ENCODE measurements around the gene CNTNAP2.

The CNTNAP2 gene

DNA sequence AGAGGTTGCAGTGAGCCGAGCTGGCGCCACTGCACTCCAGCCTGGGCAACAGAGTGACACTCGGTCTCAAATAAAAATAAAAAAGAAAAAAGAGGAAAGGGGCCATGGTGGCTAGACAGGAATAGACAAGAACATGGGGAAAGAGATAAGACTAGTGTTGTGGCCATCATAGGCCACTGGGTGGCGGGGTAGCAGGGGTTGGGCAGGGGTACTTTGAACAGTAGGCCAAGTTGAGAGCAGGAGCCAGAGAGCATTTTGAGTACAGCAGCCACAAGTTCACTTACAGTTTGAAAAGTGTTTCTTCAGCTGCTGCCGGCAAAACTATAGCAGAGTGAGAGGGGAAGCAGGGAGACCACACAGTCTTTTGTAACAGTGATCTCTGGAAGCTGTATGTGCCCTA lies 656.0 kb downstream of the CNTNAP2 start:
- no peak for DNase-seq (ENCODE audit: low read depth)

DNA sequence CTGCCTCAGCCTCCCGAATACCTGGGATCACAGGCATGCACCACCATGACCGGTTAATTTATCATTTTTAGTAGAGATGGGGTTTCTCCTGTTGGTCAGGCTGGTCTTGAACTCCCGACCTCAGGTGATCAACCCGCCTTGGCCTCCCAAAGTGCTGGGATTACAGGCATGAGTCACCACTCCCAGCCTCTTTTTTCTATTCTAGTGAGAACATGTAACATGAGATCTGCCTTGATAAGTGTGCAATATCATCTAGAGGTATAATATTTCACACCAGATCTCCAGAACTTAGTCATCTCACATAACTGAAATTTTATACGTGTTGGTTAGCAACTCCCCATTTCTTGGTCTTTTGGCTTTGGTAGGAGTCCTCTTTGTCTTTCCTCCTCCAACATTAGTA lies 656.9 kb downstream of the CNTNAP2 start:
- DNase-seq (ENCODE audit: low read depth) = no peak

DNA sequence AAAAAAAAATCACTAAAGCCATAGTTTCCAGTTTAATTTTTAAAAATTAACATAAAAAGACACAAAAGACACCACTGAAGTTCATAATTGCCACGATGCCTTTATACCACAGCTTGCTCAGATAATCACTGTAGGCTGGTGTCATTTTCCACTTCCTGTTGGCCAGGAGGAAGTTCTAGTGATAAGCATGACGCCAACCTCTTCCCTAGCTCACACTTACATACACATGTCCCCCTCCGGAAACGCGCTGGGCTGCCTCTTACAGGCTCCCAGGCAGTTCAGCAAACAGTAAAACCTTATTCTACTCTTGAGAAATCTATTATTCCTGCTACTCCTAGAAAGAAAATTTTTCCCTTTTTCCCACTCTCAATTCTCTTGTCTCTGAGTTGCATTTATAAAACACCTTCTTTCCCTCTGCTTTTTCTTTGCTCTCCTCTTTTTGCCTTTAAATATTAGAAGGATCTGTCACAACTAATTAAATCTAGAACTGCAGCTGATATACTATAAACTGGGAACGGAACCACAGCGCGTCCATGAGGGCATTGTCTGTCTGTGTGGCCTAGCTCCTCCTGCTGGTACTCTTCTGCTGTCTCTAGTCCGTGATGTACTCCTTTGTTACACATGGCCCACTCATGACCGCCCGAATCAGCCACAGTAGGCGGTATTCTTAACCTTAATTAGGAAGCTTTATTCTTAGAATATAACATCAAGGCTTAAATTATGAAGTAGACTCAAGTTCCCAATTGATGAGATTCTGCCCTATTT lies 664.9 kb downstream of the CNTNAP2 start:
- no peak for DNase-seq (ENCODE audit: low read depth)

DNA sequence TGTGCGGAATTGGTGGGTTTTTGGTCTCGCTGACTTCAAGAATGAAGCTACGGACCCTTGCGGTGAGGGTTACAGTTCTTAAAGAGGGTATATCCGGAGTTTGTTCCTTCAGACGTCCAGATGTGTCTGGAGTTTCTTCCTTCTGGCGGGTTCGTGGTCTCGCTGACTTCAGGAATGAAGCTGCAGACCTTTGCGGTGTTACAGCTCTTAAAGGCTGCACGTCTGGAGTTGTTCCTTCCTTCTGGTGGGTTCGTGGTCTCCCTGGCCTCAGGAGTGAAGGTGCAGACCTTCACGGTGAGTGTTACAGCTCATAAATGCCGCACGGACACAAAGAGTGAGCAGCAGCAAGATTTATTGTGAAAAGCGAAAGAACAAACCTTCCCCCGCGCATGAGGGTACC lies 670.7 kb downstream of the CNTNAP2 start:
- DNase-seq (ENCODE audit: low read depth) = no peak

DNA sequence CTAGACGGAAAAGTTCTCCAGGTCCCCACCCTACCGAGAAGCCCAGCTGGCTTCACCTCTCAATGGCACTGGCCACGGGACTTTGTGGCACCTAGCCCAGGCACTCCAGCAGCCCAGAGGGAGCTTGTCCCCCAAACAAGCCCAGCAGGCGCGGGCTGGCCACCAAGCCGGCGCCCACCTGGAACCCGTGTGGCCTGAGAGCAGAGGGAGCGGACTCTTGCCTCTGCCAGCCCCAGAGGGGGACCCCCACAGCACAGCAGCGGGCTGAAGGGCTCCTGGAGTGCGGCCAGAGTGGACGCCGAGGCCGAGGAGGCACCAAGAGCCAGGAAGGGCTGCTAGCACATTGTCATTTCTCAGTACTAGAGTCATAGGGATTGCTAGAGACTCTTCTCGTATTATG lies 671.4 kb downstream of the CNTNAP2 start:
- no peak for DNase-seq (ENCODE audit: low read depth)

DNA sequence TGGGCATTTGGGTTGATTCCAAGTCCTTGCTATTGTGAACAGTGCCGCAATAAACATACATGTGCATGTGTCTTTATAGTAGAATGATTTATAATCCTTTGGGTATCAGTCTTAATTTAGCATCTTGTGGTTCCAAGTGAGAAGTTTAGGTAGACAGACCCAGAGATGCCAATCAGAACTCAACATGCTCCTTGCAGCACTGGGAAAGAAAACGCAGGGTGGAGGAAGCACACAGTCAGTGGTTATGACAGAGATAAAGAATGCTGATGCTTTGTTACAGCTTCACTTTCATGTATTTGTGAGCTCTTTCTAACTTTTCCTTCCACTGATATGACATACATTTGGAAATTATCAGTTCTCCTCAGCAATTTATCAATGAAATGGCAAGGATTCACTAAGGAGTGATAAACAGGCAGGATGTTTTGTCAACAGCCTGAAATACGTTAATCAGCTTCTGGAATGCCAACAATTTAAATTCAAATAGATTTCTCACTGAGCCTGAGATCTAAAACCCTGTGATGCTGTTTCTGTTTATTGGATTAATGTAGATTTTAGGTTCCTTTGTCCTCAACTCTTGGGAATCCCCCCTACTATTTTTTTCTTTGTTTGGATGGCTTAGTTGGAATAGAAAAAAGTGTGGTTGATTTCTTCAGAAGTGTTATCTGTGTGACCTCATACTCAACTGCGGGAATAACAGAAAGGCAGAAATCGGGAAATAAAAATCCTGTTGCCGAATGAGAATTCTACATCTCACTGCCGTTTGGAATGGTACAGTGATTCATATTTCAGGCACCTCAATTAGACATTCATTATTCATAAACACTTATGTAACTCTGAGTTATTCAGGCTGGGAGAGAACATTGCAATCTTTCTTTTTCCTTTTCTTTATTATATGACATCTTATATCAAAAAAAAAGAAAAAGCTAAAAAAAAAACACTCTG lies 675.0 kb downstream of the CNTNAP2 start:
- DNase-seq (ENCODE audit: low read depth) = no peak

DNA sequence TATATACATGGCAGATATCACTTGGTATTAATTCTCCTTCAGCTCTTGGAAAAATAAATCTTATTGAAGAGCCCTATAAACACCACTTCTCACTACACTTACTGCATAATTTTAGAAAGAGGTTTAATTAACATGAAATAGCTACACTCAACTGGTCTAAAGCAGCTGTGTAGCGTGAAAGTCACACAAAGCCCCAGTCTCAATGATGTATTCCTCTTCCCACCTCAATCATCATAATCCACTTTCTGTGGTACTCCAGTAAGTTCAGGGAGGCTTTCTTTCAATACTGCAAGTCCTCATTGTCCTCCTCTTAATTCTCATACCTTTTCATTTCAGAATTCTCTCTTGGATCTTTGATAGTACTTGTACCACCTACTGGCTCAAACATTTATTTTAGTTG lies 688.0 kb downstream of the CNTNAP2 start:
- no peak for DNase-seq (ENCODE audit: low read depth)

DNA sequence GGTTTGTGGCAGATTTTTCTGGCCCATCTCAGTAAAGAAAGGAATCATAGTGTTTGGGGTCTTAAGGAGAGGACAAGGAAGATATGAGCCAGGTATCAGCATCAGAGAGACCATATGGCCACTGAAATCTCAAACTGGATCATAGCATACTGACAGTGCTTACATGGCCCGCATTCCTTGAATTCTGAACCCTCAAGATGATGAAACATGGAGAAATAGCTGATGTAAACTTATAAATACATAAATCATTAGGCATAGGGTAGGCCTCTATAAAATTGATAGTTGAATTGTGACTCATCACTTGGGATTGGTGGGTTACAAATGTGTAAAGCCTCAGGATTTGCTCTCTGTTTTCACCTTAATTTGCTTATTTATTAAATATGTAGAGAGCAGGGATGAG lies 688.5 kb downstream of the CNTNAP2 start:
- DNase-seq (ENCODE audit: low read depth) = no peak

DNA sequence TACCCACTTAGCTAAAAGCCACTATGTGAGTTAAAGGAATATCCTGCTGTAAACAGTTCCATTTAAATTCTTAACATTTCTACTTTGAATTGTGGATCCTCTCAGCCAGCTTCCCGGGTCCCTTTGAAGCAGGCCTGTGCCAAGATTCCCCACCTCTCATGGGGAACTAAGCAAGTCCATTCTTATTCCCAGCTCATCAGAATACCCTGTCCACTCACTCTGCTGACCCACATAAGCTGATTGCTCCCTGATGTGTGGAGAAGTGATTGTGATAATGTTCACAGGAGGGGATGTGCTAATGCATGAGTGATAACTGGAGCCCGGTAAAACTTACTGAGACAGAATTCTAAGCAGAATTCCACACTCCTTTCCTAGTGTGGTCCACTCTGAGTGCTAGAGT lies 709.7 kb downstream of the CNTNAP2 start:
- no peak for DNase-seq (ENCODE audit: low read depth)

DNA sequence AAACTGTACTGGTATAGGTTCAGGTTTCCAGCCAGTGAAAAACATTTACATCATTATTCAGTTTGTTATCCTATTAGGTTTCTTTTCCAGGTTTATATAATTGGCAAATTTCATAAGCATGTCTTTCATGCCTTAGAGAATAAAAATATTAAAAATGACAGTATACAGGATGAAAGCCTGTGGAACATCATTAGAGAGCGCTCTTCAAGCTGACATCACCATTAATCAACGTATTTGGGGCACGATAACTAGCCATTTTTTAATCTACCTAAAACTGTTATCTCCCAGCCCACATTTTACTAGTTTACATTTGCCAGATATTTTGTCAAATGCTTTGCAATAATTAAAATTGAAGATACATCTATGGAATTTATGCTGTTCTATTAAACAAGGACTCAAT lies 714.1 kb downstream of the CNTNAP2 start:
- DNase-seq (ENCODE audit: low read depth) = no peak

DNA sequence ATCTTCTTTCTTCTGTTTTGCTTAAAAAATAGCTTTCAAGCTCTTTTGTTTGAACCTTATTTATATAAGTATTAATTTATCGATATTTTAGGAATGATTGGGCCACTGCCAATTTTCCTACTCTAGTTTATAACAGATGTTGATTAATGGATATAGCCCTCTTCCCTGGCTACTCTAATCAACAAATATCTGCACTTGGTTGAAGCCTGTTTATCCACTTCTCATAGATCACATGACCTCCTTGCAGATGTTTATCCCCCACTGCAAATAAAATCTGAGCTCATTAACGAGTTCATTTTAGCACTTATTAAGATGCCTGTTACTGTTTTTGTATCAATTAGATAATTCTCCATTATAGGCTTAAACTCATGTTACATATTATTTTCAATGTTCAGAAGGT lies 715.3 kb downstream of the CNTNAP2 start:
- DNase-seq (ENCODE audit: low read depth) = no peak

DNA sequence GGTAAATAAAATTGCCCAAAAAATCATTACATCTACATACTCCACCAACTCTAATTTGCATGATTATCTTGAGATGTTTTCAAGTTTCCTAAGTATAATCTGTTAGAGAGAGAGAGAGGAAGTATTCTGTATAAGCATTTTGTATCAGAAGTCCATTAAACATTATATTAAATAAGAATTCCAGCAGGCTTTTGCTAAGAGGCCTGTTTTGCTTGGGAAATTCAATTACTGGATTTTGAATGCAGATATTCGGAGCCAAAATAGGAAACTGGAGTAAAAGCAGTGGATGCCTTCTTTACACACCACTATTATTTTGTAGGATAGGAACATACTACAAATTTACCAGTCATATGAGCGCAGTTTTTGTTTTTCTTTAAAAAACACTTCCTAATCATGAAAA lies 727.8 kb downstream of the CNTNAP2 start:
- DNase-seq (ENCODE audit: low read depth) = no peak

DNA sequence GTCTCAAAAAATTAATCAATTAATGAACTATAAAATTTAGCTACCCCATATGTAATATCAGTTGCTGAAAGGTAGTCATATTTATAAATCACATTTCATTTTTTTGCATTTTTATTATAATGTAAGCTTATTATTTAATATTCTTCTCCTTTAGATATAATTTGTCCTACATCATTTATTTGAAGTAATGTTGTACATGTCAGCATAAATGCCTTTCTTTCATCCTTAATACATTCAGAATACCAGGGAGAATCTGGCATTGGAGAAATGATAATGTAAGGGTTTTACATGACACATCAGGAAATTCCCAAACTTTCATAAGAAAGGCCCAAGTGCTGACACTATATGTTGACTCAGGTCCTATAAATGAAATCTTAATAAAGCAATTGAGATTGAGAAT lies 742.1 kb downstream of the CNTNAP2 start:
- DNase-seq (ENCODE audit: low read depth) = no peak

DNA sequence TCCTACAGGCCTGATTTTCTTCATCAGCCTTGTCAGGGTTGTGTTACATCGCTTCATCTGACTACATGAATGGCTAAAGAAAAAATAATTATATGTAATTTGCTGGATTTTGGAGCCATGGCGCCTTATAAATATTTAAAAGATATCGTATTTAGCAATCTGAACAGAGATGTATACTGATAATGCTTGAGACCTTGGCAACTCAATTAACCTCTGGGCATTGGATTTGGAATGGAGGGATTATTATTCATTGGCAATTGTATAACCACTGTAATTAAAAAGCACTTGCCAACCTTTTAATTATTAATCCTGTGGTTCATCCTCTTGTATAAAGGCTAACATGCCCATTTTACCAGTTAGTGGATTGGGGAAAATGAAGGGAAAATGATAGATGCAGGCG lies 745.1 kb downstream of the CNTNAP2 start:
- DNase-seq (ENCODE audit: low read depth) = no peak

DNA sequence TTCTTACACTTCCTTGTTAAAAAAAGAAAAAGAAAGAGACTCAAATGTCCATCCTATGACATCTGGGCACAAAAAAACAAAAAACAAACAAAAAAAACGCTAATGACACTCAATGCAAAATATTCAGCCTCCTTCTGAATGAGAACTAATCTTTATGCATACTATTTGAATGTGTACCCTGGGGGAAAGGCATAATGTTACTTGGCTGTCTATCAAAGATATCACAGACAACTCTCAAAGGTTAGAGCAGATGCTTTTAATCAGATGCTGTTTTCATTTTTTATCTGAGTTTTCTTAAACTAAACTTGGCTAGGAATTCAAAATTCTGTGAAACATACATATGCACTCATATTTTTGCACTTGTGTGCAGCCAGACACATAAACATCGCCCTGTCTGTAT lies 745.8 kb downstream of the CNTNAP2 start:
- DNase-seq (ENCODE audit: low read depth) = no peak

DNA sequence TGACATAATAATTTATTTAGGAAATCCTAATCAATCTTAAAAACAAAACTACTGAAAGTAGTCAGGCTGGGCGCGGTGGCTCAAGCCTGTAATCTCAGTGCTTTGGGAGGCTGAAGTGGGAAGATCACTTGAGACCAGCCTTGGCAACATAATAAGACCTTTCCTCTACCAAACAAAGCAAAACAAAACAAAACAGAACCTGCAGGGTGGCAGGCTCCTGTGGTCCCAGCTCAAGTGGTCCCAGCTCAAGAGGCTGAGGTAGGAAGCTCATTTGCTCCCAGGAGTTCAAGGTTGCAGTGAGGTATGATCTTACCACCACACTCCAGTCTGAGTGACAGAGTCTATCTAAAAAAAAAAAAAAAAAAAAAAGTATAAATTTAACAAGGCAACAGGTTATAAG lies 748.0 kb downstream of the CNTNAP2 start:
- DNase-seq (ENCODE audit: low read depth) = no peak

DNA sequence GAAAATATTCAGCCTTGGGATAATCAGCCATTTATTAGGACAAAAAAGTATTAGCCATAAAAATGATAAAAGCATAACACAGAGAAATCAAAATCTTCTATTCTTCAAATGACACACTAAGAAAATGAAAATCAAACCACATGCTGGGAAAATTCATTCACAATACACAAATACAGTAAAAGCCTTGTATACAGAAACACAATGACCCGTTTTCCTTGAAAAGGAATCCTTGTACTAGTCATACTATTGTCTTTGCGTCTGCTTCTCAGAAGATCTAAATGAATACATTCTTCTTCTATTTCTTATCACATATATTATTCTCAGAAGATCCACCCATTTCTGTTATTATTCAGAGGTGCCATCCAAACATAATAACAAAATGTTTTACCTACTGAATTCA lies 749.1 kb downstream of the CNTNAP2 start:
- no peak for DNase-seq (ENCODE audit: low read depth)

DNA sequence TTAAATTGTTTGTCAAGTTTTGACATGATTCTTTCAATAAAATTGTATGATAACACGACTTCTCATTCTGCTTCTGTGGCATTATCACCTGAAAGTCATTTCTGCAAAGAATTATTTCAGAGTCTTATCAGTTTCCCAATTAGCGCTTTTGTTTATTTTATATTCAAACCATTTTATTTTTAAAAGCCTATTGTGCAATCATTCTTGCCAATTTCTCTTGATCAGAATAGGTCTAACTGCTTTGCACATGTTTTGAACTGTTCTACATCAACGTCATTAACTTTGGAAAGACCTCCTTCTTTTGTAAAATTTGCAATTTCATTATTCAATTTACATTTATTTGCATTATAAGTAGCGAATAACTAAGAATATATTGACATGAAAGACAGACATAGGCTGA lies 758.1 kb downstream of the CNTNAP2 start:
- DNase-seq (ENCODE audit: low read depth) = no peak

DNA sequence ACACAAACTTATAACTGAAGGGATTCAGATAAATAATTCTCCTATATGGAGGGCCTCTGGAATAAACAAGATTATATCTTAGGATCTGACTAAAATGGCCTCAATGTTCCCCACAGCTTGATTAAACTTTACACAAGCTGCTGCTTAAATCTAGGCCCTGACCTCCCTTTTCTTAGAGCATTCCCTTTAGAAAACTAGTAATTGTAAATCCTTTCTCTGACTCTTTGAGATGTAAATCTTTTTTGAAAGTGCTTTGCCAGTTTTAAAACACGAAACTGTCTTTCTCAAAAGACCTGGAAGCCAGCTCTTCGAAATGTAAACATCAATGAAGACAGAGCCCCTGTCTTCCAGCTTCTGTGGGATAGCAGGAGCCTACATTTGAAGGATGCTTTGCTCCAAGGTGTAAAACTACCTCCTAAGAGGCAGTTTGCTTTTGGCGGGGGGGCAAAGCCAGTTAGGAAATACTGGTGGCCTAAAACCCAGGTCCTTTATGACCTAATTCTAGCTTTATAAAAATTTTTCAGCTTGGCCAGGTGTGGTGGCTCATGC lies 758.7 kb downstream of the CNTNAP2 start:
- no peak for DNase-seq (ENCODE audit: low read depth)

DNA sequence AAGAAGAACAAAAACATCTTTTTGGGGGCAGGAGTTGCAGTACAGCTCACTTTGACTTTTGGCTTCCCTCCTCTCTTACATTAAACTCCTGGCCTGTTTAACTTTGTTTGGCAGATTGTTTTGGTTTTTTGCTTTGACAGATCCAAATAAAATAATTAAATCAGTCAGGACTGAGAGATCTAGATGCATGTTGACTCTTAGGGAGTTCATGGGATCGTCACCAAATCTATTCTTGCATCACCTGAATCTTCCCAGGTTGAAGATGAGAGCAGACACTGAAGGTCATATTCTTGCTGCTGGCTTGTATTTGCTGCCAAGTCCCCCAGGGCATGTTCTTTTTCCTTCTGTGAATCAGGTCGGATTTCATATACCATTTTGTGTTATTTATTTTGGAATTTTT lies 759.4 kb downstream of the CNTNAP2 start:
- no peak for DNase-seq (ENCODE audit: low read depth)

DNA sequence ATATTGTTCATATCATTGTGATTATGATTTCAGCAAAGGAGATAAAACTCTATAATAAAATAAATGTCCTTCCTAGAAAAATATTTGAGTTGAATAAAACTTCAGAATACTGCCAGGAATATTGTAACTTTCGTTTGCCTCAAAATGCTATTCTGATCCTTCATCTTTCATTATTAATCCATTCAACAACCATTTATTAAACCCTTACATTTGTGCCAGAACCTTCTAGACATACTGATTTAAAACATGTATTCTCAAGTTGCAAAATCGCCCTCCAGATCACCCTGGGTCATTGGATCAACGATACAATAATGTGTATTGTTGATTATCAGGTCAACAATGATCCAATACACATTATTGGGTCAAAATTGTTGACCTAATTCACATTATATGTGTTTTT lies 759.8 kb downstream of the CNTNAP2 start:
- DNase-seq (ENCODE audit: low read depth) = no peak

DNA sequence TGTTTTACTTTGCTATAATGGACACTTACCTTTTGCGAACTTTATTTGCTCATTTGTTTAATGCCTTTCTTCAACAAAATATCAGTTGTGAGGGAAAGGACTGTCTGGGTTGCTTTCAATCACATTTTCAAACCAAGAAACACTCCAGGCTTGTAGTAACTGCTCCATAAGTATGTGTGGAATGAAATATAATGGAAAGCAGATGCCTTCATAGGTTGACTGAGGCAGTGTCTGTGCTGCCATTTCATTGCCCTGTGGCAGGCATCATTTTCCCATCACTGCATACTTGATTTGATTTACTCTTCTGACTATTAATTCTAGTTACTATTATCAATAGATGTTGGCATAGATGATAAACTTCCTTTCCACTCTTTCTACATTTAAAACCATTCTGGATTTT lies 762.3 kb downstream of the CNTNAP2 start:
- DNase-seq (ENCODE audit: low read depth) = no peak

DNA sequence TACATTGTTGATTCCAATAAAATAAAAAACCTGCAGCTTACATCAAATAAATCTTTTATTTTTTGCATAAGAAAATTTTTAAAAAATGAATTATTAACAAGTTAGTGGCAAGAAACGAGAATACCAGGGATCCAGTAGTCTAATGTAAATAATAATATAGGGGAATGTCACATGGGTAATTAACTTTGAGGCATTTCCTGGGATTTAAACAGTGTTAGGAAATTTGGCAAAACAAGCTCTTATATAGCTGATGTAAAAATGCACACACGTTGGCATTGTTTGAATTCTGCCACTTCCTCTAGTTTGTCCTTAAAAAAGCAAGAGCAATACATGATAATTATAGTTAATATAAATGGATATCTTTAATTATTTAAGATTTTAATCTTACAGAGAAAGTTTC lies 768.6 kb downstream of the CNTNAP2 start:
- DNase-seq (ENCODE audit: low read depth) = no peak

Measured in stimulated activated CD8-positive, alpha-beta memory T cell treated with anti-CD3 and anti-CD28 coated beads, Interleukin-15, amount 100 ng/mL, for 24 hours (primary cell).